ENCODE data around the gene TRIP6.

GRCh38 chr7:100818825-100819224, 48.4 kb upstream of the TRIP6 start:
- TF ChIP-seq CTCF (IDR thresholded peaks at IDR 0.05; ENCODE audit: control extremely low read depth in 1 of 3, insufficient read depth in 1 of 3, low read depth in 1 of 3, low read length in 3 of 3) (no peak), KDM5A (IDR thresholded peaks at IDR 0.05; ENCODE audit: low read length) (no peak), RBBP5 (IDR thresholded peaks at IDR 0.05; ENCODE audit: borderline replicate concordance, low read depth, low read length) (no peak), MAX (IDR thresholded peaks at IDR 0.05) (no peak), CREB1 (IDR thresholded peaks at IDR 0.05) (no peak), ATF2 (IDR thresholded peaks at IDR 0.05; ENCODE audit: low read length) (no peak), RNF2 (IDR thresholded peaks at IDR 0.05; ENCODE audit: borderline replicate concordance, low read depth, low read length, missing control alignments, poor library complexity, severe bottlenecking) (no peak), JUND (IDR thresholded peaks at IDR 0.05; ENCODE audit: low read length) (no peak), TEAD4 (IDR thresholded peaks at IDR 0.05; ENCODE audit: low read depth, low read length) (no peak), EP300 (IDR thresholded peaks at IDR 0.05; ENCODE audit: borderline replicate concordance in 1 of 2, low read depth in 2 of 2, low read length in 2 of 2) (no peak), BACH1 (IDR thresholded peaks at IDR 0.05; ENCODE audit: low read length) (no peak)
